GM19467 (cell line): ENCODE results near the gene ZC3H18.

Experiments used
- ATAC-seq: cut with Tn5 transposase; IDR thresholded peaks from one replicate; pipeline ENCODE4 v1.9.1; 2021; ENCODE audit warnings: mild to moderate bottlenecking, moderate library complexity; ENCODE audit not compliant: unreplicated experiment

The ZC3H18 gene

GRCh38 chr16:88636488-88637265, 66.5 kb downstream of the ZC3H18 start:
- ATAC-seq, result no peak

- no peak for ATAC-seq
Measured at GRCh38 chr16:88638323-88639230, 68.4 kb downstream of the ZC3H18 start, which contains the start of gene IL17C. IL17C (plus strand) TSS chr16:88638572; CDS start chr16:88638642, 70 bp downstream.

GRCh38 chr16:88639231-88640038, 69.2 kb downstream of the ZC3H18 start:
- no peak for ATAC-seq

GRCh38 chr16:88640039-88640495, 69.9 kb downstream of the ZC3H18 start:
- ATAC-seq, result no peak

- no peak for ATAC-seq
Measured at GRCh38 chr16:88640498-88641247, 70.5 kb downstream of the ZC3H18 start.

- ATAC-seq, result no peak
Measured at GRCh38 chr16:88642881-88643643, 72.9 kb downstream of the ZC3H18 start.

- no peak for ATAC-seq
Measured at GRCh38 chr16:88643644-88643932, 73.4 kb downstream of the ZC3H18 start.

GRCh38 chr16:88645455-88645854, 75.3 kb downstream of the ZC3H18 start:
- ATAC-seq, result no peak

- ATAC-seq, result no peak
Measured at GRCh38 chr16:88645941-88646340, 75.7 kb downstream of the ZC3H18 start.

GRCh38 chr16:88646345-88647034, 76.3 kb downstream of the ZC3H18 start:
- ATAC-seq, result no peak

- no peak for ATAC-seq
Measured at GRCh38 chr16:88647178-88648070, 77.2 kb downstream of the ZC3H18 start.

GRCh38 chr16:88649195-88649923, 79.2 kb downstream of the ZC3H18 start:
- no peak for ATAC-seq

GRCh38 chr16:88649924-88650748, 79.9 kb downstream of the ZC3H18 start:
- no peak for ATAC-seq

GRCh38 chr16:88650749-88651275, 80.6 kb downstream of the ZC3H18 start, which contains the start of gene CYBA:
CYBA (minus strand) TSS chr16:88651053; CDS start chr16:88651013, 40 bp downstream.
- ATAC-seq, result peak; percentile 63

- peak; percentile 72 for ATAC-seq
Measured at GRCh38 chr16:88651276-88651988, 81.2 kb downstream of the ZC3H18 start.
